Measurements from ENCODE around the gene NDRG4.

- TF ChIP-seq ZNF354B (CRISPR knock-in tag; IDR thresholded peaks at IDR 0.05) (no peak), RAD21 (CRISPR knock-in tag; IDR thresholded peaks at IDR 0.05) (no peak), MIER2 (CRISPR knock-in tag; IDR thresholded peaks at IDR 0.05) (no peak), HHEX (CRISPR knock-in tag; IDR thresholded peaks at IDR 0.05) (no peak), CTCF (CRISPR knock-in tag; IDR thresholded peaks at IDR 0.05) (no peak), JUN (CRISPR knock-in tag; IDR thresholded peaks at IDR 0.05) (no peak), STAT5B (CRISPR knock-in tag; IDR thresholded peaks at IDR 0.05) (no peak), NFIC (IDR thresholded peaks at IDR 0.05; ENCODE audit: low read length) (no peak), KLF13 (CRISPR knock-in tag; IDR thresholded peaks at IDR 0.05) (no peak), U2AF1 (optimal IDR thresholded peaks at IDR 0.05; ENCODE audit: low read depth, low read length) (no peak), SALL1 (CRISPR knock-in tag; IDR thresholded peaks at IDR 0.05) (no peak), HMG20B (CRISPR knock-in tag; conservative IDR thresholded peaks at IDR 0.05) (no peak)
These were observed 56.7 kb downstream of the NDRG4 start for GRCh38 chr16:58556678-58557077.
